ENCODE data around the gene DGKA. TPM values are rescaled to one million over a fixed set of nuclear protein-coding genes. Genes with fewer than 3 reads are reported as not detected.
"Not testable (repeated sequence)": the region's sequence is repeated elsewhere in the genome, so short reads cannot be mapped to it uniquely, and the experiment has no call there.

DGKA gene
- total RNA-seq, 4 donors from 2014 or later: 95.7 to 209 (median 159) TPM

DNA sequence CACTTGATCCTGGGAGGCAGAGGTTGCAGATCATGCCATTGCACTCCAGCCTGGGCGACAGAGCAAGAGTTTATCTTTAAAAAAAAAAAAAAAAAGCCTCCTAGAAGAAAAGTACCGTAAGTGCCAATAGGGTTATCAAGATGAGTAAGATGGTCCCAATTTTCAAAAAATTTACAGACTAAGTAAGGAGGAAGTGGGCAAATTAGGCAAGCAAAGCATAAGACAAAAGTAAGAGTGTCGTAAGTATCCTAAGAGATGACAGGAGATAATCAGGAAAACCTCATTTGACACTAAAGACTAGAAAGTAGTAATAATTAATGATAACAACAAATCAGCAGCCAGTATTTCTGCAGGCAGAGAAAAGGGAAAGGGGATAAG, 15.5 kb upstream of the DGKA start:
- Histone ChIP-seq H3K27ac (peak overlapping the region in 1 of 4 donors; percentile 34), H3K9me3 (no peaks in the 10 kb centered on the region), H3K36me3 (peaks cover 0 to 86% (median 4%) of the 10 kb centered on the region in 3 donors), H3K4me3 (no peak overlapping the region), H3K27me3 (no peaks in the 10 kb centered on the region), H3K4me1 (peaks cover 0 to 33% (median 9%) of the 10 kb centered on the region in 3 donors)
- WGBS, 2 donors: 48 to 73% methylated on average over 3 of the region's 3 CpGs
- intact Hi-C loops (cut with DNase I): no loop called here
- DNase-seq: no peak
- no peak for TF ChIP-seq POLR2A (IDR thresholded peaks at IDR 0.05)
- TF ChIP-seq, protein P1, sequence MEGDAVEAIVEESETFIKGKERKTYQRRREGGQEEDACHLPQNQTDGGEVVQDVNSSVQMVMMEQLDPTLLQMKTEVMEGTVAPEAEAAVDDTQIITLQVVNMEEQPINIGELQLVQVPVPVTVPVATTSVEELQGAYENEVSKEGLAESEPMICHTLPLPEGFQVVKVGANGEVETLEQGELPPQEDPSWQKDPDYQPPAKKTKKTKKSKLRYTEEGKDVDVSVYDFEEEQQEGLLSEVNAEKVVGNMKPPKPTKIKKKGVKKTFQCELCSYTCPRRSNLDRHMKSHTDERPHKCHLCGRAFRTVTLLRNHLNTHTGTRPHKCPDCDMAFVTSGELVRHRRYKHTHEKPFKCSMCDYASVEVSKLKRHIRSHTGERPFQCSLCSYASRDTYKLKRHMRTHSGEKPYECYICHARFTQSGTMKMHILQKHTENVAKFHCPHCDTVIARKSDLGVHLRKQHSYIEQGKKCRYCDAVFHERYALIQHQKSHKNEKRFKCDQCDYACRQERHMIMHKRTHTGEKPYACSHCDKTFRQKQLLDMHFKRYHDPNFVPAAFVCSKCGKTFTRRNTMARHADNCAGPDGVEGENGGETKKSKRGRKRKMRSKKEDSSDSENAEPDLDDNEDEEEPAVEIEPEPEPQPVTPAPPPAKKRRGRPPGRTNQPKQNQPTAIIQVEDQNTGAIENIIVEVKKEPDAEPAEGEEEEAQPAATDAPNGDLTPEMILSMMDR (IDR thresholded peaks at IDR 0.05): no peak

DNA sequence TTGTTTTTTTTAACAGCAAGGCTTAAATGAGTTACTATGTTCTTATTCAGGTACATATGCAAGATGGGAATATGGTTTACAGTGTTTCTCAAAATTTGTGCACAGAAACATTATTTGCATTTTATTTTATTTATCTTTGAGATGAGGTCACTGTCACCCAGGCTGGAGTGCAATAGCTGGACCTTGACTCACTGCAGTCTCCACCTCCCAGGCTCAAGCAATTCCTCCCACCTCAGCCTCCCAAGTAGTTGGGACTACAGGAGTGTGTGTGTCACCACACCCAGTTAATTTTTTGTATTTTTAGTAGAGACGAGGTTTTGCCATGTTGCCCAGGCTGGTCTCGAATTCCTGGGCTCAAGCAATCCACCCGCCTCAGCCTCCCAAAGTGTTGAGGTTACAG, 11.9 kb upstream of the DGKA start:
- H3K4me3 ChIP-seq; DNase-seq; H3K27ac ChIP-seq; H3K9me3 ChIP-seq; intact Hi-C loops (cut with DNase I); H3K27me3 ChIP-seq: not testable (repeated sequence)
- Histone ChIP-seq H3K4me1 (peaks cover 0 to 57% (median 9%) of the 10 kb centered on the region in 3 donors), H3K36me3 (peaks cover 0 to 88% (median 4%) of the 10 kb centered on the region in 3 donors)
- 78 to 82% methylated on average over 3 of the region's 3 CpGs for WGBS, 2 donors

DNA sequence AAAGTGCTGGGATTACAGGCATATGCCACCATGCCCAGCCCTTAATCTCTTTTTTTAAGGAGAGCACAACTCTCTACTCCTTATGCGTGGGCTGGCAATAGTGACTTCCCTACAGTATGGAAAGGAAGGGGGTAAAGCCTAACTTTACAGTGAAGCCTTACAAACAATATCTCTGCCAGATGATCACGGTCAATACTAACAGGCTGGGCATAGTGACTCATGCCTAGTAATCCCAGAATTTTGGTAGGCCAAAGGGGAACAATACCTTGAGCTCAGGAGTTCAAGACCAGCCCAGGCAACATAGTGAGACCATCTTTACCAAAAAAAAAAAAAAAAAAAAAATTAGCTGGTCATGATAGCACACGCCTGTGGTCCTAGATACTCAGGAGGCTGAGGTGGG, 8.8 kb upstream of the DGKA start:
- WGBS, 2 donors: 68 to 93% methylated on average over 2 to 3 of the region's 3 CpGs
- no peak for TF ChIP-seq POLR2A (IDR thresholded peaks at IDR 0.05)
- H3K27ac ChIP-seq: no peak overlapping the region
- no peak overlapping the region for H3K4me3 ChIP-seq
- intact Hi-C loops (cut with DNase I): no loop called here
- no peaks in the 10 kb centered on the region for H3K9me3 ChIP-seq
- DNase-seq: no peak
- H3K4me1 ChIP-seq: peaks cover 0 to 55% (median 12%) of the 10 kb centered on the region in 3 donors
- H3K27me3 ChIP-seq: no peaks in the 10 kb centered on the region
- peaks cover 0 to 76% (median 0%) of the 10 kb centered on the region in 3 donors for H3K36me3 ChIP-seq

DNA sequence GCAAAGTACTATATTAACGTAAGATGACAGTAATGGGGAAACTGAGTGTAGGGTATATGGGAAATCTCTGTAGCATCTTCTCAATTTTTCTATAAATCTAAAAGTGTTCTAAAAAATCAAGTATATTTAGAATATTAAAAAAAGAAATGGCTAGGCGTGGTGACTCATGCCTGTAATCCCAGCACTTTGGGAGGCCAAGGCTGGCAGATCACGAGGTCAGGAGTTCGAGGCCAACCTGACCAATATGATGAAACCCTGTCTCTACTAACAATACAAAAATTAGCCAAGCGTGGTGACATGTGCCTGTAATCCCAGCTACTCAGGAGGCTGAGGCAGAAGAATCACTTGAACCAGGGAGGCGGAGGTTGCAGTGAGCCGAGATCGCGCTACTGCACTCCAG, 7.3 kb upstream of the DGKA start:
- H3K9me3 ChIP-seq; H3K4me3 ChIP-seq; H3K27ac ChIP-seq; DNase-seq; H3K27me3 ChIP-seq; intact Hi-C loops (cut with DNase I): not testable (repeated sequence)
- Histone ChIP-seq H3K4me1 (peaks cover 7 to 64% (median 18%) of the 10 kb centered on the region in 3 donors), H3K36me3 (peaks cover 0 to 62% (median 0%) of the 10 kb centered on the region in 3 donors)
- WGBS, 2 donors: 87 to 90% methylated on average over 9 of the region's 9 CpGs

DNA sequence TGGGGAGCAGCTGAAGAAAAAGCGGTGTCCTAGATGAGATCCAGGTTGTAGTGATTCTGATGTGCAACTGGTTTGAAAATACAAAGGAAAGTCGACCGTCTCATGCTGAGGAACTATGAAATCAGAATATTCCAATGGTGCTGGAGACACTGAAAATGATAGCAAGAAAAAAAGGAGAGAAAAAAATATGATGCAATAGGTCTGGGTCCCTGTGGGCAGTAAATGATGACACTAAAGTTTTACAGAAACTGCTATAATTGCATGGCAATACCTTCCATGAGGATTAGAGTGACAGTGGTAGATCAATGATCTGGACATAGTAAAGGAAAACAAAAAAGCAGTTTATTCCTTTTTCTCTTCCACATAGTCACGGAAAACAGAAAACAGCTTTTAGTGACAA, 5.6 kb upstream of the DGKA start:
- H3K36me3 ChIP-seq: peaks cover 0 to 45% (median 0%) of the 10 kb centered on the region in 3 donors
- H3K27me3 ChIP-seq: no peaks in the 10 kb centered on the region
- H3K27ac ChIP-seq: peak overlapping the region in 1 of 4 donors; percentile 100
- peaks cover 15 to 79% (median 33%) of the 10 kb centered on the region in 3 donors for H3K4me1 ChIP-seq
- DNase-seq: no peak
- no peaks in the 10 kb centered on the region for H3K9me3 ChIP-seq
- peak overlapping the region in 1 of 4 donors; percentile 76 for H3K4me3 ChIP-seq
- intact Hi-C loops (cut with DNase I): loop anchor here (5.0 kb wide), 1 partner anchor 98 kb away; the partner anchor contains the start of gene DNAJC14
- TF ChIP-seq POLR2A (IDR thresholded peaks at IDR 0.05): no peak
- TF ChIP-seq, protein P1 (IDR thresholded peaks at IDR 0.05): no peak
- 77 to 79% methylated on average over 4 of the region's 4 CpGs for WGBS, 2 donors

DNA sequence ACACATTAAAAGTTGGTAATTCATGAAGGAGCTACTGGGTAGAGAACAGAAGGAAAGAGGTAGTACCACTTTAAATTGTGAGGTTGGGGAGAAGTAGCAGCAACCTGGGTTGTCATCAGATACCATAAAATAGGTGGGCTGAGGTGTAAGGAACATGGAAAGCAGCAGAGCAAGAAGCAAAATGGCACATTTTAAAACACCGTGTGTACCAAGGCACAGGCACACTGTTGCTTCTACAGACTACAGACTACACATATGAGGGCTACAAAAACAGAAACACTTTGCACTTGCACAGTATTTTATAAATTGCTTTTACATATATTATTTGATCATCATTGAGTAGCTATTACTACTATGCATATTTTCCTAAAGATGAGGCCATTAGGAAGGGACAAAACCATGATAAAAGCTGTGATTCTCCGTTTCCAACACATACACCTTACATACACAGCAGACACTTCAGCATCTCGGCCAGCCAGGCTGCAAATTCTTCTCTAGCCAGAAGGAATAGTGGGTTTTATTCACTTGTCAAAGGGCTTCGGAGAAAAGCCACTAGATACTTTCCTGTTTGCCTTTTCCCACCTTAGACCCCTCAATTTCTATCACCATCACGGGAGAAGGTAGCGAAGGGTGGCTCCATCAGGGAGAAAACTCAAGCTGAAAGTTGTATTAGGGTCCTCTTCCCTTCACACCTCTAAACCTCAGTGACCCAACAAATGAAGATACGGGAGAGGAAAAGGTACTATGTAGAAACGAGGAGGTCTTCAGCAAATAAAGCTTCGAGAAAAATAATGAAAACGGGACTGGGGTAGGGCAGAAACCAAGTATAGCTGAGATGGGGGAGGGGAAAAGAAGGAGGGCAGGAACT, 4.9 kb upstream of the DGKA start:
- WGBS, 2 donors: 7% methylated on average over 10 of the region's 10 CpGs
- TF ChIP-seq POLR2A (IDR thresholded peaks at IDR 0.05): no peak
- TF ChIP-seq, protein P1 (IDR thresholded peaks at IDR 0.05): no peak
- Histone ChIP-seq H3K27me3 (no peaks in the 10 kb centered on the region), H3K36me3 (peaks cover 0 to 39% (median 0%) of the 10 kb centered on the region in 3 donors), H3K27ac (peak overlapping the region; percentile 92 to 100 (median 97)), H3K4me1 (peaks cover 22 to 79% (median 40%) of the 10 kb centered on the region in 3 donors), H3K4me3 (peak overlapping the region; percentile 59 to 95 (median 78)), H3K9me3 (no peaks in the 10 kb centered on the region)
- intact Hi-C loops (cut with DNase I): loop anchor here (5.0 kb wide), 1 partner anchor 99 kb away; the partner anchor contains the start of gene DNAJC14
- DNase-seq: no peak
